Measurements from ENCODE around the gene OXNAD1. TPM values are rescaled to one million over a fixed set of nuclear protein-coding genes. Genes with fewer than 3 reads are reported as not detected.

The OXNAD1 gene
- total RNA-seq, 4 donors from 2014 or later = 10.6 to 16.3 (median 12.6) TPM

GRCh38 chr3:16303037-16303575 lies 38.1 kb downstream of the OXNAD1 start:
- no peak for TF ChIP-seq CTCF (IDR thresholded peaks at IDR 0.05; ENCODE audit: low read depth)

GRCh38 chr3:16304061-16305010 lies 39.3 kb downstream of the OXNAD1 start:
- no peak for TF ChIP-seq CTCF (IDR thresholded peaks at IDR 0.05; ENCODE audit: low read depth)

- no peak for TF ChIP-seq CTCF (IDR thresholded peaks at IDR 0.05; ENCODE audit: low read depth)
Measured at GRCh38 chr3:16305111-16305541, 40.1 kb downstream of the OXNAD1 start.

GRCh38 chr3:16307832-16308531 lies 43.0 kb downstream of the OXNAD1 start:
- TF ChIP-seq CTCF (IDR thresholded peaks at IDR 0.05; ENCODE audit: low read depth) = no peak

- TF ChIP-seq CTCF (IDR thresholded peaks at IDR 0.05; ENCODE audit: low read depth) = no peak
Measured at GRCh38 chr3:16308727-16309126, 43.7 kb downstream of the OXNAD1 start.

GRCh38 chr3:16309558-16309957 lies 44.5 kb downstream of the OXNAD1 start:
- TF ChIP-seq CTCF (IDR thresholded peaks at IDR 0.05; ENCODE audit: low read depth) = no peak

GRCh38 chr3:16311960-16312451 lies 47.0 kb downstream of the OXNAD1 start:
- TF ChIP-seq CTCF (IDR thresholded peaks at IDR 0.05; ENCODE audit: low read depth) = no peak

All from subcutaneous adipose tissue (tissue), 4 donors.